Measurements from ENCODE around the gene MAGOH. TPM values are rescaled to one million over a fixed set of nuclear protein-coding genes. Genes with fewer than 3 reads are reported as not detected.
"Not testable (repeated sequence)": the region's sequence is repeated elsewhere in the genome, so short reads cannot be mapped to it uniquely, and the experiment has no call there.

Gene MAGOH
- total and polyA plus RNA-seq, 2 donors (not counting 1 experiment from before 2014, with no cell fraction given) = 33.0 to 34.5 TPM

DNA sequence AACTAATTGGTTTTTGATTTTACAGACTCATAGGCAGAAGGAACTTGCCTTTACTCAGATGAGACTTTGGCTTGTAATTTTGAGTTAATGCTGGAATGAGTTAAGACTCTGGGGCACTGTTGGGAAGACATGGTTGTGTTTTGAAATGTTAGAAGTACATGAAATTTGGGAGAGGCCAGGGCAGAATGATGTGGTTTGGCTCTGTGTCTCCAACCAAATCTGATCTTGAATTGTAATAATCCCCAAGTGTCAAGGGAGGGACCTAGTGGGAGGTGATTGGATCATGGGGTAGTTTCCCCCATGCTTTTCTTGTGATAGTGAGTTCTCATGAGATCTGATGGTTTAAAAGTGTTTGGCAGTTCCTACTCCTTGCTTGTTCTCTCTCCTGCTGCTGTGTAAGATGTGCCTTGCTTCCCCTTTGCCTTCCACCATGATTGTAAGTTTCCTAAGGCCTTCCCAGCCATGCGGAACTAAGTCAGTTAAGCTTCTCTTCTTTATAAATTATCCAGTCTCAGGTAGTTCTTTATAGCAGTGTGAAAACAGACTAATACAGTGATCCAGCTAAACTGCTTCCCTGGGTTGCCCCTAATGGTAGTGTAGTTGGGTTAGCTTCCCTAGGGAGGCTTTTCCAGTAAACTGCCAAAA, 31.5 kb downstream of the MAGOH start:
- Histone ChIP-seq H3K79me2 (ENCODE audit: control insufficient read depth, insufficient read depth, low read length) (no peaks in the 10 kb centered on the region), H3K9ac (ENCODE audit: insufficient read depth, low read length) (no peak overlapping the region), H3K4me1 (ENCODE audit: control insufficient read depth, extremely low read depth, insufficient read depth, low read length) (no peaks in the 10 kb centered on the region), H3K4me3 (replicated peaks in 1 of 4; ENCODE audit: control extremely low read depth in 1 of 4, insufficient read depth in 1 of 4, low read depth in 3 of 4, low read length in 4 of 4) (no peak overlapping the region), H4K20me1 (ENCODE audit: control insufficient read depth, extremely low read depth, insufficient read depth, low read length) (no peaks in the 10 kb centered on the region), H2AFZ (ENCODE audit: low read length) (no peak overlapping the region), H3K27me3 (ENCODE audit: control insufficient read depth, insufficient read depth, low read length) (no peaks in the 10 kb centered on the region), H3K27ac (ENCODE audit: insufficient read depth, low read length) (no peak overlapping the region), H3K9me3 (ENCODE audit: control insufficient read depth, insufficient read depth, low read depth, low read length) (no peaks in the 10 kb centered on the region), H3K36me3 (ENCODE audit: control insufficient read depth, insufficient read depth, low read length) (peaks cover 18% of the 10 kb centered on the region), H3K4me2 (ENCODE audit: extremely low read depth, insufficient read depth, low read length) (no peak overlapping the region)
- no peak for DNase-seq (ENCODE audit: low read depth in 2 of 2)
- no peak for TF ChIP-seq EZH2 (IDR thresholded peaks at IDR 0.05; ENCODE audit: low read length, missing control alignments)
- TF ChIP-seq, protein P1, sequence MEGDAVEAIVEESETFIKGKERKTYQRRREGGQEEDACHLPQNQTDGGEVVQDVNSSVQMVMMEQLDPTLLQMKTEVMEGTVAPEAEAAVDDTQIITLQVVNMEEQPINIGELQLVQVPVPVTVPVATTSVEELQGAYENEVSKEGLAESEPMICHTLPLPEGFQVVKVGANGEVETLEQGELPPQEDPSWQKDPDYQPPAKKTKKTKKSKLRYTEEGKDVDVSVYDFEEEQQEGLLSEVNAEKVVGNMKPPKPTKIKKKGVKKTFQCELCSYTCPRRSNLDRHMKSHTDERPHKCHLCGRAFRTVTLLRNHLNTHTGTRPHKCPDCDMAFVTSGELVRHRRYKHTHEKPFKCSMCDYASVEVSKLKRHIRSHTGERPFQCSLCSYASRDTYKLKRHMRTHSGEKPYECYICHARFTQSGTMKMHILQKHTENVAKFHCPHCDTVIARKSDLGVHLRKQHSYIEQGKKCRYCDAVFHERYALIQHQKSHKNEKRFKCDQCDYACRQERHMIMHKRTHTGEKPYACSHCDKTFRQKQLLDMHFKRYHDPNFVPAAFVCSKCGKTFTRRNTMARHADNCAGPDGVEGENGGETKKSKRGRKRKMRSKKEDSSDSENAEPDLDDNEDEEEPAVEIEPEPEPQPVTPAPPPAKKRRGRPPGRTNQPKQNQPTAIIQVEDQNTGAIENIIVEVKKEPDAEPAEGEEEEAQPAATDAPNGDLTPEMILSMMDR (conservative IDR thresholded peaks at IDR 0.05 in 1 of 2, IDR thresholded peaks at IDR 0.05 in 1 of 2; ENCODE audit: low read depth in 1 of 2, low read length in 2 of 2) = no peak

DNA sequence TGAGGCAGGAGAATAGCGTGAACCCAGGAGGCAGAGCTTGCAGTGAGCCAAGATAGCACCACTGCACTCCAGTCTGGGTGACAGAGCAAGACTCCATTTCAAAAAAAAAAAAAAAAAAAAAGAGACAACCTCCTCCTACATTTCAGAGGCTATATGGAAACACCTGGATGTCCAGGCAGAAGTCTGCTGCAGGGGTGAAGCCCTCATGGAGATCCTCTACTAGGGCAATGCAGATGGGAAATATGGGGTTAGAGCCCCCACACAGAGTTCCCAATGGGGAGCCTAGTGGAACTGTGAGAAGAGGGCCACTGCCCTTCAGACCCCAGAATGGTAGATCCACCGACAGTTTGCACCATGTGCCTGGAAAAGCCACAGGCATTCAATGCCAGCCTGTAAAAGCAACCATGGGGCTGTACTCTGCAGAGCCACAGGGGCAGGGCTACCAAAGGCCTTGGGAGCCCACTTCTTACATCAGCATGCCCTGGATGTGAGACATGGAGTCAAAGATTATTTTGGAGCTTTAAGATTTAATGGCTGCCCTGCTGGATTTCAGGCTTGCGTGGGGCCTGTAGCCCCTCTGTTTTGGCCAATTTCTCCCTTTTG, 32.1 kb downstream of the MAGOH start:
- H3K27me3 ChIP-seq (ENCODE audit: control insufficient read depth, insufficient read depth, low read length); H3K79me2 ChIP-seq (ENCODE audit: control insufficient read depth, insufficient read depth, low read length); H3K4me1 ChIP-seq (ENCODE audit: control insufficient read depth, extremely low read depth, insufficient read depth, low read length); H3K9me3 ChIP-seq (ENCODE audit: control insufficient read depth, insufficient read depth, low read depth, low read length); DNase-seq (ENCODE audit: low read depth in 2 of 2); H4K20me1 ChIP-seq (ENCODE audit: control insufficient read depth, extremely low read depth, insufficient read depth, low read length); H3K9ac ChIP-seq (ENCODE audit: insufficient read depth, low read length); H3K4me3 ChIP-seq (replicated peaks in 1 of 4; ENCODE audit: control extremely low read depth in 1 of 4, insufficient read depth in 1 of 4, low read depth in 3 of 4, low read length in 4 of 4); H3K27ac ChIP-seq (ENCODE audit: insufficient read depth, low read length); H2AFZ ChIP-seq (ENCODE audit: low read length); H3K4me2 ChIP-seq (ENCODE audit: extremely low read depth, insufficient read depth, low read length): not testable (repeated sequence)
- H3K36me3 ChIP-seq (ENCODE audit: control insufficient read depth, insufficient read depth, low read length) = peaks cover 18% of the 10 kb centered on the region

DNA sequence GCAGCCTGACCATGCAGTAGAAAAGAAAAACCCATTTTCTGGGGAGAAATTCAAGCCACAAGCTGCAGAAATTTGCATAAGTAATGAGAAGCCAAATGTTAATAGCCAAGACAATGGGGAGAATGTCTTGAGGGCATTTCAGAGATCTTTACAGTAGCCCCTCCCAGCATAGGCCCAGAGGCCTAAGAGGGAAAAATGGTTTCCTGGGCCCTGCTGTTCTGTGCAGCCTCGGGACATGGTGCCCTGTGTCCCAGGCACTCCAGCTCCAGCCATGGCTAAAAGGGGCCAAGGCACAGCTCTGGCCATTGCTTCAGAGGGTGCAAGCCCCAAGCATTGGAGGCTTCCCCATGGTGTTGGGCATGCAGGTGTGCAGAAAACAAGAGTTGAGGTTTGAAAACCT, 32.8 kb downstream of the MAGOH start:
- H3K9me3 ChIP-seq (ENCODE audit: control insufficient read depth, insufficient read depth, low read depth, low read length); H3K4me2 ChIP-seq (ENCODE audit: extremely low read depth, insufficient read depth, low read length); DNase-seq (ENCODE audit: low read depth in 2 of 2): not testable (repeated sequence)

DNA sequence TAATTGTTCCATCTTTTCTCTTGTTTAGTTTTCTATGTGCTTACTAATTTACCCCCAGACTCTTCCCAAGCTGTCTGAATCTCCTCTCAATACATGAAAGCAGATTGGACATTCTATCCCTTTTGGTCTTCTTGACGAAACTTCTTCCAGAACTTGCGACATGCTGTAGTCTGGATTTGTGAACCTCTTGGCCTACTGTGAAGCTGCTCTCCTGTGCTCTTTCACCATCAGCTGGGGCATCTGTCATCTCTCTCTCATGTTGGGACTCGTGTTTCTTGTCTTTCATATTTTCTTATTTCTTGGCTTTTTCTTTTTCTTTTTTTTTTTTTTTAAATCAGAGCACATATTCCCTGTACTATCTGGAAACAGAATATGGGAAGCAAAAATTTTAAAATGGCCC, 34.9 kb downstream of the MAGOH start:
- no peak overlapping the region for H3K4me2 ChIP-seq (ENCODE audit: extremely low read depth, insufficient read depth, low read length)
- no peak overlapping the region for H2AFZ ChIP-seq (ENCODE audit: low read length)
- H3K9ac ChIP-seq (ENCODE audit: insufficient read depth, low read length) = no peak overlapping the region
- H3K4me3 ChIP-seq (replicated peaks in 1 of 4; ENCODE audit: control extremely low read depth in 1 of 4, insufficient read depth in 1 of 4, low read depth in 3 of 4, low read length in 4 of 4) = no peak overlapping the region
- no peaks in the 10 kb centered on the region for H3K27me3 ChIP-seq (ENCODE audit: control insufficient read depth, insufficient read depth, low read length)
- no peaks in the 10 kb centered on the region for H3K79me2 ChIP-seq (ENCODE audit: control insufficient read depth, insufficient read depth, low read length)
- no peak for DNase-seq (ENCODE audit: low read depth in 2 of 2)
- no peaks in the 10 kb centered on the region for H3K9me3 ChIP-seq (ENCODE audit: control insufficient read depth, insufficient read depth, low read depth, low read length)
- H3K4me1 ChIP-seq (ENCODE audit: control insufficient read depth, extremely low read depth, insufficient read depth, low read length) = peaks cover under 1% of the 10 kb centered on the region
- H4K20me1 ChIP-seq (ENCODE audit: control insufficient read depth, extremely low read depth, insufficient read depth, low read length) = no peaks in the 10 kb centered on the region
- H3K36me3 ChIP-seq (ENCODE audit: control insufficient read depth, insufficient read depth, low read length) = peaks cover 5% of the 10 kb centered on the region
- TF ChIP-seq, protein P1 (conservative IDR thresholded peaks at IDR 0.05 in 1 of 2, IDR thresholded peaks at IDR 0.05 in 1 of 2; ENCODE audit: low read depth in 1 of 2, low read length in 2 of 2) = no peak
- no peak overlapping the region for H3K27ac ChIP-seq (ENCODE audit: insufficient read depth, low read length)

More for the DNA sequence above, 32.8 kb downstream of the MAGOH start:
- H4K20me1 ChIP-seq (ENCODE audit: control insufficient read depth, extremely low read depth, insufficient read depth, low read length); H3K27ac ChIP-seq (ENCODE audit: insufficient read depth, low read length); H3K9ac ChIP-seq (ENCODE audit: insufficient read depth, low read length); H3K4me1 ChIP-seq (ENCODE audit: control insufficient read depth, extremely low read depth, insufficient read depth, low read length); H3K4me3 ChIP-seq (replicated peaks in 1 of 4; ENCODE audit: control extremely low read depth in 1 of 4, insufficient read depth in 1 of 4, low read depth in 3 of 4, low read length in 4 of 4); H3K79me2 ChIP-seq (ENCODE audit: control insufficient read depth, insufficient read depth, low read length); H2AFZ ChIP-seq (ENCODE audit: low read length); H3K27me3 ChIP-seq (ENCODE audit: control insufficient read depth, insufficient read depth, low read length): not testable (repeated sequence)
- peaks cover 12% of the 10 kb centered on the region for H3K36me3 ChIP-seq (ENCODE audit: control insufficient read depth, insufficient read depth, low read length)
